Liver (tissue), 9 donors: ENCODE measurements around the gene PLXNA3. TPM values are rescaled to one million over a fixed set of nuclear protein-coding genes. Genes with fewer than 3 reads are reported as not detected.

Experiments used
- DNase-seq: peaks from one replicate; pipeline ENCODE4 v3.0.0-alpha.2; 2017; ENCODE audit warnings: low spot score
- H3K27ac ChIP-seq, 2 donors: one replicate each; pipeline ENCODE4 v1.7.0; 2013; ENCODE audit warnings: inconsistent platforms in 2 of 2, low read length in 2 of 2, control low read depth in 1 of 2, low read depth in 1 of 2, mild to moderate bottlenecking in 1 of 2
- H3K27me3 ChIP-seq, 4 donors: one replicate each; pipeline versions ENCODE4 v1.6.1 to v1.7.0; 2013; ENCODE audit warnings: low read length in 3 of 4, inconsistent platforms in 1 of 4, mild to moderate bottlenecking in 1 of 4, moderate library complexity in 1 of 4; ENCODE audit not compliant: control insufficient read depth in 4 of 4, insufficient read depth in 4 of 4
- H3K36me3 ChIP-seq, 4 donors: one replicate each; pipeline versions ENCODE4 v1.6.1 to v1.7.0; 2013; ENCODE audit warnings: low read length in 3 of 4, mild to moderate bottlenecking in 3 of 4, low read depth in 1 of 4, moderate library complexity in 1 of 4; ENCODE audit not compliant: control insufficient read depth in 4 of 4, insufficient read depth in 3 of 4
- H3K4me1 ChIP-seq, 4 donors: one replicate each; pipeline versions ENCODE4 v1.6.1 to v1.7.0; 2013; ENCODE audit warnings: low read length in 3 of 4, mild to moderate bottlenecking in 3 of 4, moderate library complexity in 1 of 4; ENCODE audit not compliant: control insufficient read depth in 4 of 4, insufficient read depth in 4 of 4
- H3K4me3 ChIP-seq, 3 donors: one replicate each; pipeline versions ENCODE4 v1.6.1 to v1.7.0; 2013; ENCODE audit warnings: low read length in 3 of 3, control low read depth in 1 of 3, low read depth in 1 of 3, mild to moderate bottlenecking in 1 of 3
- H3K9ac ChIP-seq, 2 donors: one replicate each; pipeline ENCODE4 v1.7.0; 2013; ENCODE audit warnings: low read length in 2 of 2, mild to moderate bottlenecking in 2 of 2, moderate library complexity in 2 of 2, control low read depth in 1 of 2, low read depth in 1 of 2
- H3K9me3 ChIP-seq, 4 donors: one replicate each; pipeline versions ENCODE4 v1.6.1 to v1.7.0; 2013; ENCODE audit warnings: low read length in 3 of 4; ENCODE audit not compliant: control insufficient read depth in 4 of 4
- FOXA1 ChIP-seq: IDR thresholded peaks from 2 replicates; pipeline ENCODE4 v1.6.1; 2016; ENCODE audit warnings: antibody characterized with exemption
- FOXA2 ChIP-seq: IDR thresholded peaks from 2 replicates; pipeline ENCODE4 v1.6.1; 2016; ENCODE audit warnings: antibody characterized with exemption
- HNF4A ChIP-seq, 2 donors: conservative IDR thresholded peaks; 2 replicates each; pipeline ENCODE4 v1.6.1; 2016; ENCODE audit warnings: antibody characterized with exemption in 2 of 2, mild to moderate bottlenecking in 2 of 2
- HNF4G ChIP-seq: IDR thresholded peaks from 2 replicates; pipeline ENCODE4 v1.6.1; 2016; ENCODE audit warnings: antibody characterized with exemption
- NR2F2 ChIP-seq: IDR thresholded peaks from 2 replicates; pipeline ENCODE4 v1.6.1; 2016; ENCODE audit warnings: antibody characterized with exemption
- RAD21 ChIP-seq, 2 donors: IDR thresholded peaks; 2 replicates each; pipeline ENCODE4 v1.6.1; 2016; ENCODE audit warnings: antibody characterized with exemption in 2 of 2, mild to moderate bottlenecking in 2 of 2
- SP1 ChIP-seq: IDR thresholded peaks from 2 replicates; pipeline ENCODE4 v1.6.1; 2018; ENCODE audit warnings: antibody characterized with exemption, mild to moderate bottlenecking
- TAF1 ChIP-seq: conservative IDR thresholded peaks from 2 replicates; pipeline ENCODE4 v1.6.1; 2016; ENCODE audit warnings: antibody characterized with exemption, mild to moderate bottlenecking
- WGBS: extraction: QIAGEN DNeasy Blood & Tissue Kit; methylation state at CpG from one replicate; pipeline ENCODE4 v1.1.7; 2013; 5-methylcytosine and 5-hydroxymethylcytosine counted together
- polyA plus RNA-seq, 2 donors: library from polyadenylated mRNA; stranded (reverse) in 1 of 2; unstranded in 1 of 2; fragments of 200-250 nt in 1 of 2; fragments of >200 nt in 1 of 2; fragmentation: Nextera tagmentation in 1 of 2; extraction: Ambion mirVana in 1 of 2; gene quantifications; one replicate each; pipeline versions ENCODE4 v1.2.1 to v1.2.3, GENCODE V29; 2013 to 2015
- total RNA-seq, 2 donors: library from RNA; depleted of rRNA; stranded (reverse); fragments of >200 nt; gene quantifications; one replicate each; pipeline ENCODE4 v1.2.3, GENCODE V29; 2014
- TF ChIP-seq, protein P1 (sequence below): IDR thresholded peaks from 2 replicates; pipeline ENCODE4 v1.6.1; 2016; ENCODE audit warnings: antibody characterized with exemption
- TF ChIP-seq, protein P2 (sequence below): IDR thresholded peaks from 2 replicates; pipeline ENCODE4 v1.6.1; 2016; ENCODE audit warnings: antibody characterized with exemption, mild to moderate bottlenecking
- TF ChIP-seq, protein P3 (sequence below): IDR thresholded peaks from 2 replicates; pipeline ENCODE4 v1.6.1; 2016; ENCODE audit warnings: antibody characterized with exemption
- donor health status: healthy.
- donor health status: healthy.
- donor health status: healthy.
- donor health status: healthy.
- donor health status: healthy.

Gene PLXNA3
- total and polyA plus RNA-seq, 4 donors: 1.1 to 1.7 (median 1.5) TPM

DNA sequence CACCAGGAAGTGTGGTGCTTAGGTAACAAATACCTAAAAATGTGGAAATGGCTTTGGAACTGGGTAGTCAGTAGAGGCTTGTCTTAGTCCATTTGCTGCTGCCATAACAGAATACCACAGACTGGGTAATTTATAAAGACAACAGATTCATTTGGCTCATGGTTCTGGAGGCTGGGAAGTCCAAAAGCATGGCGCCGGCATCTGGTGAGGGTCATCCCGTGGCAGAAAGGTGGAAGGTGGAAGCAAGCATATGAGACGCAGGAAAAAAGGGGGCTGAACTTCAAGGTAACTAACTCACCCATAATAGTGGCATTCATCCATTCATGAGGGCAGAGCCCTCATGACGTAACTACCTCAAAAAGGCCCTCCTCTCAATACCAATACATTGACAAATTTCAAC, 51.4 kb downstream of the PLXNA3 start:
- Histone ChIP-seq H3K4me3 (no peak overlapping the region), H3K4me1 (peaks cover 3 to 12% (median 5%) of the 10 kb centered on the region in 4 donors), H3K9me3 (peaks cover 0 to 3% (median 0%) of the 10 kb centered on the region in 4 donors), H3K36me3 (peaks cover 4 to 26% (median 5%) of the 10 kb centered on the region in 4 donors), H3K27me3 (no peaks in the 10 kb centered on the region), H3K27ac (no peak overlapping the region), H3K9ac (no peak overlapping the region)
- over 99% methylated on average over 5 of the region's 5 CpGs for WGBS
- no peak for TF ChIP-seq TAF1
- no peak for TF ChIP-seq FOXA2
- no peak for TF ChIP-seq RAD21 (IDR thresholded peaks at IDR 0.05)
- TF ChIP-seq HNF4G: no peak
- TF ChIP-seq, protein P1, sequence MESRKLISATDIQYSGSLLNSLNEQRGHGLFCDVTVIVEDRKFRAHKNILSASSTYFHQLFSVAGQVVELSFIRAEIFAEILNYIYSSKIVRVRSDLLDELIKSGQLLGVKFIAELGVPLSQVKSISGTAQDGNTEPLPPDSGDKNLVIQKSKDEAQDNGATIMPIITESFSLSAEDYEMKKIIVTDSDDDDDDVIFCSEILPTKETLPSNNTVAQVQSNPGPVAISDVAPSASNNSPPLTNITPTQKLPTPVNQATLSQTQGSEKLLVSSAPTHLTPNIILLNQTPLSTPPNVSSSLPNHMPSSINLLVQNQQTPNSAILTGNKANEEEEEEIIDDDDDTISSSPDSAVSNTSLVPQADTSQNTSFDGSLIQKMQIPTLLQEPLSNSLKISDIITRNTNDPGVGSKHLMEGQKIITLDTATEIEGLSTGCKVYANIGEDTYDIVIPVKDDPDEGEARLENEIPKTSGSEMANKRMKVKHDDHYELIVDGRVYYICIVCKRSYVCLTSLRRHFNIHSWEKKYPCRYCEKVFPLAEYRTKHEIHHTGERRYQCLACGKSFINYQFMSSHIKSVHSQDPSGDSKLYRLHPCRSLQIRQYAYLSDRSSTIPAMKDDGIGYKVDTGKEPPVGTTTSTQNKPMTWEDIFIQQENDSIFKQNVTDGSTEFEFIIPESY: no peak
- no peak for TF ChIP-seq NR2F2
- no peak for DNase-seq

DNA sequence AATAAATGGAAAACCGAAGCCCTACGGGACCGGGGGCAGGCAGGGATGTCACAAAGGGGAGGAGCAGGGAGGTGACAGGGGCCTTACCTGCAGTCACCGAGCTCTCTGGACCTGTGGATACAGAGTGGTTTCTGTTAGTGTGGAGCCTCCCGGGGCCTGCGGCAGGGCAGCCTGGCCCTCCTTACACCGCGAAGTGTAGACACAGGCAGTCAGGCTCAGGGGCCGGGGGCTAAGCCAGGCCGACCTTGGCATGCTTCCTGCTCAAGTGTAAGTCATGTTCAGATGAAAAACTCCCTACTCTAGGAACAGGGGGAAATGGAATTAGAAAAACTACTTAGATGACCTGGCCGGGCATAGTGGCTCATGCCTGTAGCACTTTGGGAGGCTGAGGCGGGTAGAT, 53.7 kb downstream of the PLXNA3 start:
- Histone ChIP-seq H3K36me3 (peaks cover 4 to 15% (median 4%) of the 10 kb centered on the region in 4 donors), H3K4me3 (no peak overlapping the region), H3K27ac (no peak overlapping the region), H3K9ac (no peak overlapping the region), H3K27me3 (no peaks in the 10 kb centered on the region), H3K9me3 (peaks cover 0 to 3% (median 0%) of the 10 kb centered on the region in 4 donors), H3K4me1 (peaks cover 4 to 18% (median 10%) of the 10 kb centered on the region in 4 donors)
- 77% methylated on average over 12 of the region's 12 CpGs for WGBS
- no peak for DNase-seq
- TF ChIP-seq, protein P1: no peak
- TF ChIP-seq, protein P2, sequence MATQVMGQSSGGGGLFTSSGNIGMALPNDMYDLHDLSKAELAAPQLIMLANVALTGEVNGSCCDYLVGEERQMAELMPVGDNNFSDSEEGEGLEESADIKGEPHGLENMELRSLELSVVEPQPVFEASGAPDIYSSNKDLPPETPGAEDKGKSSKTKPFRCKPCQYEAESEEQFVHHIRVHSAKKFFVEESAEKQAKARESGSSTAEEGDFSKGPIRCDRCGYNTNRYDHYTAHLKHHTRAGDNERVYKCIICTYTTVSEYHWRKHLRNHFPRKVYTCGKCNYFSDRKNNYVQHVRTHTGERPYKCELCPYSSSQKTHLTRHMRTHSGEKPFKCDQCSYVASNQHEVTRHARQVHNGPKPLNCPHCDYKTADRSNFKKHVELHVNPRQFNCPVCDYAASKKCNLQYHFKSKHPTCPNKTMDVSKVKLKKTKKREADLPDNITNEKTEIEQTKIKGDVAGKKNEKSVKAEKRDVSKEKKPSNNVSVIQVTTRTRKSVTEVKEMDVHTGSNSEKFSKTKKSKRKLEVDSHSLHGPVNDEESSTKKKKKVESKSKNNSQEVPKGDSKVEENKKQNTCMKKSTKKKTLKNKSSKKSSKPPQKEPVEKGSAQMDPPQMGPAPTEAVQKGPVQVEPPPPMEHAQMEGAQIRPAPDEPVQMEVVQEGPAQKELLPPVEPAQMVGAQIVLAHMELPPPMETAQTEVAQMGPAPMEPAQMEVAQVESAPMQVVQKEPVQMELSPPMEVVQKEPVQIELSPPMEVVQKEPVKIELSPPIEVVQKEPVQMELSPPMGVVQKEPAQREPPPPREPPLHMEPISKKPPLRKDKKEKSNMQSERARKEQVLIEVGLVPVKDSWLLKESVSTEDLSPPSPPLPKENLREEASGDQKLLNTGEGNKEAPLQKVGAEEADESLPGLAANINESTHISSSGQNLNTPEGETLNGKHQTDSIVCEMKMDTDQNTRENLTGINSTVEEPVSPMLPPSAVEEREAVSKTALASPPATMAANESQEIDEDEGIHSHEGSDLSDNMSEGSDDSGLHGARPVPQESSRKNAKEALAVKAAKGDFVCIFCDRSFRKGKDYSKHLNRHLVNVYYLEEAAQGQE: no peak
- TF ChIP-seq FOXA1 (no peak), HNF4A (conservative IDR thresholded peaks at IDR 0.05) (no peak), NR2F2 (no peak), SP1 (no peak)
- TF ChIP-seq, protein P3, sequence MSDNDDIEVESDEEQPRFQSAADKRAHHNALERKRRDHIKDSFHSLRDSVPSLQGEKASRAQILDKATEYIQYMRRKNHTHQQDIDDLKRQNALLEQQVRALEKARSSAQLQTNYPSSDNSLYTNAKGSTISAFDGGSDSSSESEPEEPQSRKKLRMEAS: no peak
